CD4-positive, alpha-beta T cell (primary cell): ENCODE results near the gene GCSAML. TPM values are rescaled to one million over a fixed set of nuclear protein-coding genes. Genes with fewer than 3 reads are reported as not detected.
A peak's percentile ranks its signal among the peaks of the same experiment; 100 is the strongest.

Experiments used
- ATAC-seq: fragments of 200-7000 bp; cut with Tn5 transposase; one replicate; pipeline ENCODE4 v1.10.0; 2022; ENCODE audit warnings: mild to moderate bottlenecking; ENCODE audit not compliant: poor library complexity
- CTCF ChIA-PET: fragments of 350-600 bp; sonication (Branson Sonifier 250); formaldehyde crosslinking; loops from one replicate; lab custom pipeline; 2021; ENCODE audit warnings: antibody characterized with exemption, inconsistent platforms; lab: Charles Lee
- POLR2A ChIA-PET: fragments of 350-600 bp; sonication (Branson Sonifier 250); formaldehyde crosslinking; loops from one replicate; lab custom pipeline; 2021; ENCODE audit warnings: antibody characterized with exemption, inconsistent platforms; lab: Charles Lee
- DNase-seq, 14 experiments: peaks; one replicate each; pipeline ENCODE4 v3.0.0-alpha.2; 2013 to 2020; ENCODE audit warnings: mixed read lengths in 2 of 14
- H3K27ac ChIP-seq, 2 donors: one replicate each; pipeline versions ENCODE4 v1.5.1 to v1.7.0; 2013; ENCODE audit warnings: low read length in 2 of 2, low read depth in 1 of 2, mild to moderate bottlenecking in 1 of 2
- H3K27me3 ChIP-seq, 2 experiments: 1 replicate in 1 of 2; 2 replicates in 1 of 2; pipeline versions ENCODE4 v1.6.1 to v1.7.0; 2013; ENCODE audit warnings: low read length in 2 of 2, control low read depth in 1 of 2, mild to moderate bottlenecking in 1 of 2, moderate library complexity in 1 of 2; ENCODE audit not compliant: insufficient read depth in 2 of 2, control insufficient read depth in 1 of 2
- H3K36me3 ChIP-seq: one replicate; pipeline ENCODE4 v1.6.1; 2013; ENCODE audit warnings: low read length, control low read depth; ENCODE audit not compliant: insufficient read depth
- H3K4me1 ChIP-seq: one replicate; pipeline ENCODE4 v1.6.1; 2013; ENCODE audit warnings: low read length, control low read depth; ENCODE audit not compliant: insufficient read depth
- H3K4me3 ChIP-seq: one replicate; pipeline ENCODE4 v1.5.1; 2013; ENCODE audit warnings: mild to moderate bottlenecking, low read length, moderate library complexity
- H3K9me3 ChIP-seq, 2 experiments: 1 replicate in 1 of 2; 2 replicates in 1 of 2; pipeline versions ENCODE4 v1.6.1 to v1.7.0; 2013; ENCODE audit warnings: low read length in 2 of 2, mild to moderate bottlenecking in 2 of 2, control low read depth in 1 of 2, moderate library complexity in 1 of 2; ENCODE audit not compliant: control insufficient read depth in 1 of 2, insufficient read depth in 1 of 2
- H3K27ac Mint-ChIP-seq: one replicate; pipeline ENCODE4 v1.8.0; 2020; ENCODE audit warnings: mixed read lengths
- H3K27me3 Mint-ChIP-seq: one replicate; pipeline ENCODE4 v1.8.0; 2021; ENCODE audit warnings: mixed read lengths
- H3K36me3 Mint-ChIP-seq: one replicate; pipeline ENCODE4 v1.8.0; 2021; ENCODE audit warnings: low read depth, mixed read lengths
- H3K4me1 Mint-ChIP-seq: one replicate; pipeline ENCODE4 v1.8.0; 2021; ENCODE audit warnings: low read depth, mixed read lengths
- H3K4me3 Mint-ChIP-seq: one replicate; pipeline ENCODE4 v1.8.0; 2020; ENCODE audit warnings: mild to moderate bottlenecking, mixed read lengths
- H3K9me3 Mint-ChIP-seq: one replicate; pipeline ENCODE4 v1.8.0; 2020; ENCODE audit warnings: mixed read lengths
- intact Hi-C, 2 experiments: fragments of 100-400 bp; cut with DNase I in 1 of 2; cut with micrococcal nuclease in 1 of 2; formaldehyde crosslinking; loops; one replicate each; pipeline versions ENCODE4 v1.15.1 to v1.9.0; 2023 to 2025; cut with DNase I, micrococcal nuclease
- total RNA-seq, 174 experiments: library from RNA in 2 of 174; stranded (reverse) in 2 of 174; gene quantifications; one replicate each; pipeline ENCODE4 v1.2.3 and lab custom pipeline; 2021 to 2026
- TF ChIP-seq, protein P1 (sequence below): fragments of 200-600 bp; IDR thresholded peaks from one replicate; pipeline ENCODE4 v1.8.0; 2022; ENCODE audit warnings: antibody characterized with exemption, mild to moderate bottlenecking

GCSAML gene
- total RNA-seq, 2 experiments from 2014 or later, result not detected

DNA sequence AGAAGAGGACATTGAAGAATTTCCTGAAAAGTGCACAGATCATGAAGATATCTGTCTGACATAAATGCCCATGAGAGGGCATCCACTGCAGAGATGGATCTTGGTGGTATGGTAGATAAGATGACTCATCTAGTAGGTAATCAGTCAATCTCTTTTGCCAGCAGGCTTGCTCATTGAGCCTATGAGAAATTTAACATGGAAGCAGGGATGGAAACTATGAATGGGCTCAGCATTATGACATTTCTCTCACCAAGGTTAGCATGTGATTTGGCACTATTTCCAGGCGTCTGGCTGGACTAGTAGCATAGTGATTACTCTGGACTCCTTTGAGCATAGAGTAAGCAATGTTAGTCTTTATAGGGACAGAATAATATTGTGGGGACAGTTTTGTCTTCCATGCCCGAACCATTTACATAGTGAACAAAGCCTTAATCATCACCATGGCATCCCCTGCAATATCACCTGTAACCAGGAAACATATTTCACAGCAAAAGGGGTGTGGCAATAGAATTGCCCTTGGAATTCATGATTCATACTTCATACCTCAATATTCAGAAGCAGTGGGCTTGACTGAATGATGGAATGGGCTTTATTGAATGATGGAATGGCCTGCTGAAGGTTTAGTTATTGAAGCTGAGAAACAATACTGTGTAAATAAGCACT lies 20.0 kb upstream of the GCSAML start:
- H3K4me1 ChIP-seq, result no peaks in the 10 kb centered on the region
- no peaks in the 10 kb centered on the region for H3K36me3 ChIP-seq
- ChIA-PET CTCF (no interaction called here), POLR2A (no interaction called here)
- H3K27ac ChIP-seq, result no peak overlapping the region
- Mint-ChIP-seq H3K36me3 (no peaks in the 10 kb centered on the region), H3K27ac (no peak overlapping the region), H3K9me3 (no peaks in the 10 kb centered on the region), H3K4me1 (no peaks in the 10 kb centered on the region), H3K4me3 (no peak overlapping the region), H3K27me3 (peaks cover 55% of the 10 kb centered on the region)
- H3K27me3 ChIP-seq, result peaks cover 0 to 9% of the 10 kb centered on the region in 2 experiments
- H3K9me3 ChIP-seq, result peaks cover 0 to 12% of the 10 kb centered on the region in 2 experiments
- TF ChIP-seq, protein P1, sequence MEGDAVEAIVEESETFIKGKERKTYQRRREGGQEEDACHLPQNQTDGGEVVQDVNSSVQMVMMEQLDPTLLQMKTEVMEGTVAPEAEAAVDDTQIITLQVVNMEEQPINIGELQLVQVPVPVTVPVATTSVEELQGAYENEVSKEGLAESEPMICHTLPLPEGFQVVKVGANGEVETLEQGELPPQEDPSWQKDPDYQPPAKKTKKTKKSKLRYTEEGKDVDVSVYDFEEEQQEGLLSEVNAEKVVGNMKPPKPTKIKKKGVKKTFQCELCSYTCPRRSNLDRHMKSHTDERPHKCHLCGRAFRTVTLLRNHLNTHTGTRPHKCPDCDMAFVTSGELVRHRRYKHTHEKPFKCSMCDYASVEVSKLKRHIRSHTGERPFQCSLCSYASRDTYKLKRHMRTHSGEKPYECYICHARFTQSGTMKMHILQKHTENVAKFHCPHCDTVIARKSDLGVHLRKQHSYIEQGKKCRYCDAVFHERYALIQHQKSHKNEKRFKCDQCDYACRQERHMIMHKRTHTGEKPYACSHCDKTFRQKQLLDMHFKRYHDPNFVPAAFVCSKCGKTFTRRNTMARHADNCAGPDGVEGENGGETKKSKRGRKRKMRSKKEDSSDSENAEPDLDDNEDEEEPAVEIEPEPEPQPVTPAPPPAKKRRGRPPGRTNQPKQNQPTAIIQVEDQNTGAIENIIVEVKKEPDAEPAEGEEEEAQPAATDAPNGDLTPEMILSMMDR, result no peak
- no peak for DNase-seq
- intact Hi-C loops, result no loop called here
- ATAC-seq, result no peak
- no peak overlapping the region for H3K4me3 ChIP-seq

DNA sequence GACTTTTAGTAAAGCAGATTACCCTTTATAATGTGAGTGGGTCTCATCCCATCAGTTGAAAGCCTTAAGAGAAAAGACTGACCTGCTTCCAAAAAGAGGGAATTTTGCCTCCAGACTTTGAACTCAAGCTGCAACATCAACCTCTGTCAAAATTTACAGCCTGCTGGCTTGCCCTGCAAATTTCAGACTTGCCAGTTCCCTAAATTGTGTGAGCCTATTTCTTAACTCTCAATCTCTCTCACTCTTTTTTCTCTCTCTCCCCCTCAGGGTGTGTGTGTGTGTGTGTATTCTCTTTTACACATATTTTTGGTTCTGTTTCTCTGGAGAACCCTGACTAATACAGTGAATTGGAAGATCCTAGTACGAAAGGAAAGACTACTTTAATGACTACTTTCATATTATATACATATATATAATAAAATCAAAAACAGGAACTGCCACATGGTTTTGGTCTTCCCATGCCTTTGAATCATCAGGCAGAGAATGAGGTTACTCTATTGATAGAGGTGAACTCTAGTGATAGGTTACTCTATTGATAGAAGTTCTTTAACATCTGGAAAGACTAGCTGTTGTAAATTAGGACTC lies 19.1 kb upstream of the GCSAML start:
- peaks cover 50% of the 10 kb centered on the region for H3K27me3 Mint-ChIP-seq
- no peaks in the 10 kb centered on the region for H3K36me3 ChIP-seq
- TF ChIP-seq, protein P1, result no peak
- ChIA-PET CTCF (no interaction called here), POLR2A (no interaction called here)
- H3K36me3 Mint-ChIP-seq, result no peaks in the 10 kb centered on the region
- H3K4me1 ChIP-seq, result no peaks in the 10 kb centered on the region
- peaks cover 0 to 12% of the 10 kb centered on the region in 2 experiments for H3K9me3 ChIP-seq
- no peak for ATAC-seq
- no peaks in the 10 kb centered on the region for H3K4me1 Mint-ChIP-seq
- no peak overlapping the region for H3K4me3 Mint-ChIP-seq
- intact Hi-C loops, result no loop called here
- DNase-seq, result no peak
- no peaks in the 10 kb centered on the region for H3K9me3 Mint-ChIP-seq
- H3K27me3 ChIP-seq, result peaks cover 0 to 9% of the 10 kb centered on the region in 2 experiments
- no peak overlapping the region for H3K27ac ChIP-seq
- H3K27ac Mint-ChIP-seq, result no peak overlapping the region
- no peak overlapping the region for H3K4me3 ChIP-seq

DNA sequence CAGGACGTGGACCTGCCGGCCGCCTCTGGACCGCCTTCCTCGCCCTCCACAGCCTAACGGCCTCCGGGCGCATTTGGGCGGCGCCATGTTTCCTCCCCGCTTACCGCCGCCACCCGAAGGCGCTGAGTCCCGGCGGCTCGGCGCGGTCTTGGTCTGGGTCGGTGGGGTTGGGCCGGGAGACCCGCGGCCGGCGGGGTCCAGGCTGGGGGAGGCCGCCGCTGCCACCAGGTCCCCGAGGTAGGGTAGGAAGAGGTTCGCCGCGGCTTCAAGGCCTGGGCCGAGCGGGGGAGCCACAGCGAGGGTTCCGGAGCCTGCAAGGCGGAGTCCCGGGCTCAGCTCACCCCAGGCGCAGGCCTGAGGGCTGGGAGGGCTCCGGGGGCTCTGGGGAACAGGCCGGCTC lies 18.1 kb upstream of the GCSAML start:
- Histone ChIP-seq H3K4me1 (no peaks in the 10 kb centered on the region), H3K9me3 (peaks cover 0 to 12% of the 10 kb centered on the region in 2 experiments), H3K27ac (no peak overlapping the region), H3K27me3 (peaks cover 3 to 9% of the 10 kb centered on the region in 2 experiments), H3K4me3 (no peak overlapping the region), H3K36me3 (no peaks in the 10 kb centered on the region)
- H3K4me3 Mint-ChIP-seq, result no peak overlapping the region
- intact Hi-C loops, result no loop called here
- no peaks in the 10 kb centered on the region for H3K4me1 Mint-ChIP-seq
- ATAC-seq (no peak), DNase-seq (peak in 2 of 14 experiments; percentile 3 to 11)
- POLR2A ChIA-PET, result no interaction called here
- no peaks in the 10 kb centered on the region for H3K36me3 Mint-ChIP-seq
- TF ChIP-seq, protein P1, result no peak
- no peak overlapping the region for H3K27ac Mint-ChIP-seq
- H3K9me3 Mint-ChIP-seq, result no peaks in the 10 kb centered on the region
- CTCF ChIA-PET, result no interaction called here
- peaks cover 50% of the 10 kb centered on the region for H3K27me3 Mint-ChIP-seq
